NCI-H2227 (cell line): ENCODE measurements around the gene AFF4.

ENCODE experiments used
- DNase-seq: peaks from one replicate; lab custom pipeline; 2025; ENCODE audit not compliant: unreplicated experiment; lab: John Stamatoyannopoulos, UW

The AFF4 gene

DNA sequence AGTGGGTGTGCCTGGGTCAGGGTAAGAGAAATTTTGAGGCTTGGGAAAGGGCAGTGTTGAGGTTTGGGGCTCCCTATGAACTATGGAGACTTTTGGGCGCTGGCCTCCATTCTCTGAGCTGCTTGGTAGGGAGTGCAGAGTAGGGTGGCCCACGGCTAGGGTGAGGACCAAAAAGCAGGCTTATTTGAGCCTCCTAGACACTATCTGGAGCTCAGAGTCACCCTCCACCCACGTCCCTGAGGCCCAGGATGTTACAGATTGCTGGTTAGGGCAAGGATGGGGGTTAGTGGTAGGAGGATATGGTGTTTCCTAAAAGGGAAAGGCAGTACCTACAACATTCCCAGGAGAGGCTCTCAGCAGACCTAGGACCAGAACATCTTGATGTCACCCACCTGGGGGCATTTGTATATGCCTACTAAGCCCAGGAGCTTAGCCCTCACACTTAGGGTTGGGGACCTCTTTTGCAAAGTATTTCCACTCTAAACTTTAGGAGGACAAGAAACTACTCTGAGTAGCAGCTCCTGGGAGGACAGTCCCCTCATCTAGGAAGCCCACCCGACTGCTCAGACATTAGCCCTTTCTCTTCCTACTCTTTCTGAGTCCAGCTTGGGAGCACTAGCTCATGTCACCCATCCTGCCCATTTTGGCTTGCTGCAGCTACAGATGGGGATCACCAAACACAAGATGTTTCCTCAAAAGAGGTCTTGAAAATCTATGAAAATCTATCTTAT is 135.3 kb downstream of the AFF4 start:
- no peak for DNase-seq

- DNase-seq: no peak
Measured at GRCh38 chr5:132826424-132827082, 136.9 kb downstream of the AFF4 start.

DNA sequence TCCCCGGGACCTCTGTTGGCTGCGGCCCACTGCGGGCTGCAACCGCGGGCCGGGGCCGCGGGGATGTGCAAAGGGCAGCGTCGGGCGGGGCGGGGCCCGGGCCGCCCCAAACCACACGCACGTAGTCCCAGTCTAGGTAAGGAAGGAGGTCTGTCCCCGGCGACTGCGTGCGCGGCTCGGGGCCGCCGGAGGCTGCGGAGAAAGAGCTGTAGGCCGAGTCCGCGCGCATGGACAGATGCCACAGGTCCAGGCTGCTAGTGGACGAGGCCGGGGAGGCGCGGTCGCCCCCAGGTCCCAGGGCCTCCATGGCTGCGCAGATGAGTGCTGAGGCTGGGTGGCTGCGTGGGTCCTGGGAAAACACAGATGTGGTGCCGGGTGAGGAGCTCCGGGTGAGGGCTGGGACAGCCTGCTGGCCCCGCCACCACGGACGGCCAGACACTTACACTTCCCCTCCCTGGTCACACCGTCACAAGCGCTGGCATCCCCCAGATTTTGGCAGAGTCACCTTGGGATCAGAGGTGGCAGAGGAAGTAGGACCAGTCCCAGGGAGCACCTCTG is 137.5 kb downstream of the AFF4 start:
- DNase-seq: no peak
